NOMO-1 treated with DMSO at 0.1 percent for 48 hours (cell line): ENCODE measurements around the gene CEP44.
"Not testable (repeated sequence)": the region's sequence is repeated elsewhere in the genome, so short reads cannot be mapped to it uniquely, and the experiment has no call there.

Source experiments
- DNase-seq: peaks from one replicate; lab custom pipeline; 2025; ENCODE audit not compliant: unreplicated experiment; lab: John Stamatoyannopoulos, UW

Gene CEP44

GRCh38 chr4:174278467-174278866, 5.2 kb upstream of the CEP44 start:
- no peak for DNase-seq

GRCh38 chr4:174279433-174280155, 4.1 kb upstream of the CEP44 start:
- peak; percentile 14 for DNase-seq

- no peak for DNase-seq
These were observed 2.5 kb upstream of the CEP44 start for GRCh38 chr4:174281182-174281737.

- no peak for DNase-seq
These were observed 1.8 kb upstream of the CEP44 start for GRCh38 chr4:174281901-174282300.

GRCh38 chr4:174282836-174283506, 740 bp upstream of the CEP44 start:
- peak; percentile 97 for DNase-seq

- no peak for DNase-seq
These were observed 776 bp downstream of the CEP44 start for GRCh38 chr4:174284487-174284886.

- no peak for DNase-seq
These were observed 3.2 kb downstream of the CEP44 start for GRCh38 chr4:174286870-174287269.

- no peak for DNase-seq
These were observed 8.8 kb downstream of the CEP44 start for GRCh38 chr4:174292473-174292872.

- DNase-seq = not testable (repeated sequence)
These were observed 10.9 kb downstream of the CEP44 start for GRCh38 chr4:174294641-174295040.

GRCh38 chr4:174295142-174295541, 11.4 kb downstream of the CEP44 start:
- not testable (repeated sequence) for DNase-seq

GRCh38 chr4:174303687-174304086, 20.0 kb downstream of the CEP44 start:
- DNase-seq = no peak

- no peak for DNase-seq
These were observed 21.0 kb downstream of the CEP44 start for GRCh38 chr4:174304664-174305063.

GRCh38 chr4:174305961-174306360, 22.2 kb downstream of the CEP44 start:
- DNase-seq = no peak

- DNase-seq = no peak
These were observed 24.0 kb downstream of the CEP44 start for GRCh38 chr4:174307694-174308093.

GRCh38 chr4:174312993-174313392, 29.3 kb downstream of the CEP44 start:
- DNase-seq = no peak

GRCh38 chr4:174314274-174314673, 30.6 kb downstream of the CEP44 start:
- no peak for DNase-seq

GRCh38 chr4:174314770-174315169, 31.1 kb downstream of the CEP44 start:
- DNase-seq = peak; percentile 2

GRCh38 chr4:174316546-174316945, 32.8 kb downstream of the CEP44 start:
- no peak for DNase-seq

- no peak for DNase-seq
These were observed 33.2 kb downstream of the CEP44 start for GRCh38 chr4:174316954-174317353.

GRCh38 chr4:174317531-174317930, 33.8 kb downstream of the CEP44 start:
- no peak for DNase-seq

GRCh38 chr4:174318829-174319764, 35.4 kb downstream of the CEP44 start:
- peak; percentile 24 for DNase-seq
